GM19372 (cell line): ENCODE data around the gene FBXO42.
A peak's percentile ranks its signal among the peaks of the same experiment; 100 is the strongest.

Experiments used
- ATAC-seq: cut with Tn5 transposase; IDR thresholded peaks from one replicate; pipeline ENCODE4 v1.9.1; 2021; ENCODE audit warnings: mild to moderate bottlenecking, low read depth, moderate library complexity; ENCODE audit not compliant: unreplicated experiment

Gene FBXO42

DNA sequence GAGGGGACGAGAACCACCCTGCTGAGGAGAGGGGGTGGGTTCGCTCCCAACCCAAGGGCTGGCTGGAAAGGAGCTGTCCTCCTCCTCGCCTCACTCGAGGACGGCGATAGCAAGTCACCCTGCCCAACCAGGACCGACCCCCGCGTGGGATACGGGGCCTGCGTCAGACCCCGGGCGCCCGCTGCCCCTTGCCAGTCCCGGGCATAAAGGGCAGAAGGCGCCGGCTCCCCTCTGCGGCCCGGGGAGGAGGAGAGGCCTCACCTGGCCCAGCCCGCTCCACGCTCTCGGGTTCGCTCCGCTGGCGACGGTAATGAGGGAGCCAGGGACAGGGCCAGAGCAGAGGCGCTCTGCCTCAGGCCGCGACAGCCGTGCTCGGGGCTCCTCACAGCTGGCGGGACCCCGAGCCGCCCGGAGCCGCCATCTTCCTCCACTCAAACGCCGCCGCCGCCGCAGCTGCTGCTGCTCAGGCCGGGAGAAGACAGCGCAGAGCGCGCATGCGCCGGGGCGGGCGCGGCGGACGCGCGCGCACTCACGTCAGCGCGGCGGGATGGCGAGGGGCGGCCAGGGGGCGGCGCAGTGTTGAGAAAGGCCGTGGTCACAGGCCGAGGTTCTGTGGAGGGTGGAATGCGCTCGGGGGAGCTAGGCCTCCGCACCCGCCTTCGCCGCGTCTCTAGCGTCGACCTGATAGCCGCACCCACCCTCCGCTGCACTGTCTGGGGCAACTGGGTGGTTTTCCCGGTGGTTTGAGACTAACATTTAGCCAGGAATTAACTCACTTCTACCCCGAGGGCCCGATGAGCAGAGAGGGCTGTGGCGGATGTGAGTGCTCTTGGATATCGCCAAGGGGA, at the start of gene FBXO42:
Gene FBXO42 (minus strand): TSS at position 487 of the 848 bp plus-strand sequence. CDS start 37,062 bp downstream, outside the sequence.
- ATAC-seq = peak; percentile 87

DNA sequence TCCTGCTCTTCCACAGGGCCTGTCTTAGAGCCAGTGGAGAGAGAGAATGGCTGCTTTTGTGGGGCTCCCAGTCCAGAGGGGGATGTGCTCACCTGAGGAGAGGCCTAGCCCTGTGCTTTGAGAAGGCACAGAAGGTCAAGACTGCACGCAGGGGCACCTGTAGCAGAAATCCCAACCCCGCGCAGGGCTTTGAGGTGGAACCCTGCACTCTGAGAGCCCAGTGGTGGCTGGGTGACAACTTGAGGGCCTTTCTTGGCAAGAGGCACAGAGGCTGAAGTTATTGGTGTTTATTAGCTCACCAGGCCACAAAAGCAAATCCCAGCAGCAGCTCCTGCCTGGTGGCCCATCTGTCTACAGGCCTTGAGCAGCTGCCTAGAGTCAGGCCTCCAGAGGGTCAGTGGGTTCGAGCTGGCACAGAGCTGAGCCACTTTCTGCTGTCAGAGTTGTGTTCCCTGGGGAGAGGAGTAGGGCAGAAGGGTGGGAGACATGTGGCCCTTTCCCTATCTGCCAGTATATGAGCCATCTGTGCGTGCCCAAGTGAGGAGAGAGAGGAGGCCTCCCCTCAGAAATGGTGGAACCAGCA, 46.2 kb upstream of the FBXO42 start:
- no peak for ATAC-seq

DNA sequence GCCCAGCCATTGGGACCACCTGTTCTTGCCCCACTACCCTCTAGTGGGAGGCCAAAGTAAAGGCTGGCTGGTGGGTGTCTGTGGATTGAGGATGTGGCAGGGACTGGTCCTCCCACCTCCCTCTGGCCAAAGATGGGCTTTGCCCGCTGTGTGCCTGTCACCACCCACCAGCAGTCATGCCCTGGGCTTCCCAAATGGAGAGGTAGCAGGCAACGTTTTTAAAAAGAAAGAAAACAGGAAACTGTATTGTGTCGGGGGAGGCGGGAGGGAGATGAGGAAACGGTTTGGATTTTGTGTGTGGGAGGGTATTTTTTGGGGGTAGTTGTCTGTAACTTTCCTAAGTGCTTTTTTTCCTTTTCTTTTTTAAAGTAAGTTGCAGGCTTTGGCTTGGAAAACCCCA, 44.8 kb upstream of the FBXO42 start:
- ATAC-seq = no peak

DNA sequence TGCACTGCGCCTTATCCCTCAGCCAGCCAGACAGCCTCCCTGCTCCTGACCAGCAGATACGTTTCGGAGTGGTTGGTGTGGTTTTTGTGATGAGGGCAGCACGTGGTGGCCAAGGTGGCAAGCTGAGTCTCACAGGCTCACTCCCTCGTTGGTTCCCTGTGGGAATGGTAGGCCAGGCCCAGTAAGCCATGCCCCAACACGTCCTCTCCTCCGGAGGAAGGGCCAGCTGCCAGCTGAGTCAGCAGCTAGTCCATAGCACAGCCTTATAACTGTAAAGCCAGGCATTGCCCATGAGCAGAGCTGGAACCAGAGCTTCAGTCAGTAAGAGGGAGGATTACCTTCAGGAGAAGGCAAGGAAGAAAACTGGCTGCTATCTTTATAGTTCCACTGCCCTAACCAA, 44.3 kb upstream of the FBXO42 start:
- no peak for ATAC-seq

DNA sequence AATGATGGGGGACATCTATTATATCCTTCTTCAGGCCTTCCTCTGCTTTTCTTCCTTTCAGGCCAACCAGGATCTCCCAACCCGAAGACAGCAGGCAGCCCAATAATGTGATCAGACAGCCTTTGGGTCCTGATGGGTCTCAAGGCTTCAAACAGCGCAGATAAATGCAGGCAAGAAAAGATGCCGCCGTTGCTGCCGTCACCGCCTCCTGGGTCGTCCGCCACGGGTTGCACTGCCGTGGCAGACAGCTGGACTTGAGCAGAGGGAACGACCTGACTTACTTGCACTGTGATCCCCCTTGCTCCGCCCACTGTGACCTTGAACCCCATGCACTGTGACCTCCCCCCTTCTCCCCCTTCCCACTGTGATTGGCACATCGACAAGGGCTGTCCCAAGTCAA, 42.7 kb upstream of the FBXO42 start:
- ATAC-seq = no peak

DNA sequence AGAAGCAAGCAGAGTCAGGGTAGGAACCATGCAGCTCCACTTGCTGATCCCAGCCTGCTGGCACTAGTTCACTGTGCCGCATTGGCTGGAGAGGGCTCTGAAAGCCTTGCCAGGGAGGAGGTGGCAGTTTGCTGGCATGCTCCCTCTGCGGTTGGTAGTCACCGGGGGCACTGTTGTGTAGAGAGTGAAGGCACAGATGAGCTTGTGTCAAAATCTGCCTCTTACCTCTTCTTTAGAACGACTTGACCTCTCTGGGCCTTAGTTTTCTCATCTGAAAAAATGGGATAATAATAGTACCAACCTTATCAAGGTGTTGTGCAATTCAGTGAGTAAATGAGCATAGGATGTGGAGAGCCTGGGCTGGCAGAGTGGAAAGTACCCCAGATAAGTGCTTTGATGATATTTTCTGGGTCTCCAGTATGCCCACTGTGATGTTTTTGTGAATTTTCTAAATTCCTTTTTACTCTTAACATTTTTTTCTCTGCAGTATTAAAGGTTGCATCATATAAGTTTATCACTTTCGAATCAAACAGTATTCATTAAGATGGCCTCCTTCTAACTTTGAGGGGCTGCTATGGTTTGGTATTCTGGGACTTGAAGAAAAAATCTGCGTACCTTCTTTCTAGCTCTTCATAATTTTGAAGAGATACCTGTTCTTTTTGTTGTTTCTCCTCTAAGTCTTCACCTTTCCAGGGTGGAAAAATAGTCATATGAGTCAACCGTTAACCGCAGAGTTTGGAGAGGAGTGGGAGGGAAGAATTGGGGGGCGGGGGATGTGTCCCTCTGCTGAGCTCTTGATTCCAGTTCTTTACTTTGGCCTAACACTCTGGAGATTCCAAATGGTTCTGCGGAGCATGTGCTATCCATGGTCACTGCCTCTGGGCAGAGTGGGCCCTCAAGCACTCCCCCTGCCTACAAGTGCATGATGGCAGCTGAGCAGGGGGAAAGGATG, 41.6 kb upstream of the FBXO42 start:
- ATAC-seq = no peak

DNA sequence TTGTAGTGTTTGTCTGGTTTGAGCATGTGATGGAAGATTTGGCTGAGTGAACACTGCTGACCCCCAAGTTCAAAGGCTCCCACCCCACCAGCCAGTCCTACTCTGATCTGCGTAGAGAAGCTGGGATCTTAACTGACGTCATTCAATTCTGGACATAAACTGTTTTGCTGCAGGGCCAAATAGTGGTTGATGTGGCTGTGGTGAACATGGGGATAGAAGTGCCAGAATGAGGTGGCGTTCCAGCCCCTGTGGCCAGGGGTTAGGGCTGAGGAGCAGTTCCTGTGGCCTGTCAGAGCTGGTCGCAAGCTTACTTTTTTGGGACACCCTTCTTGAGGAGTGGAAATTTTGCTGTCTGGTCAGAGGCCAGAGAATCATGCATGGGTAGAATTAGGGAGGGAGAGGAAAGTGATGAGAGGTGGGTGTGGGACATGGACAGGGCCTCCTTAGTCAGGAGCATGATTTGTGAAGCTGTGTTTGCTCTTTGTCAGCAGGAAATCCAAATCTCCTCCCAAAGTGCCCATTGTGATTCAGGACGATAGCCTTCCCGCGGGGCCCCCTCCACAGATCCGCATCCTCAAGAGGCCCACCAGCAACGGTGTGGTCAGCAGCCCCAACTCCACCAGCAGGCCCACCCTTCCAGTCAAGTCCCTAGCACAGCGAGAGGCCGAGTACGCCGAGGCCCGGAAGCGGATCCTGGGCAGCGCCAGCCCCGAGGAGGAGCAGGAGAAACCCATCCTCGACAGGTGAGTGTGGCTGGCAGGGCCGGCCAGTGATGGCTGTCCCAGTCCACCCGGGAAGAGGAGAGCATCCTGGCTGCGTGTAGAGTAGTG, 40.7 kb upstream of the FBXO42 start:
- no peak for ATAC-seq

DNA sequence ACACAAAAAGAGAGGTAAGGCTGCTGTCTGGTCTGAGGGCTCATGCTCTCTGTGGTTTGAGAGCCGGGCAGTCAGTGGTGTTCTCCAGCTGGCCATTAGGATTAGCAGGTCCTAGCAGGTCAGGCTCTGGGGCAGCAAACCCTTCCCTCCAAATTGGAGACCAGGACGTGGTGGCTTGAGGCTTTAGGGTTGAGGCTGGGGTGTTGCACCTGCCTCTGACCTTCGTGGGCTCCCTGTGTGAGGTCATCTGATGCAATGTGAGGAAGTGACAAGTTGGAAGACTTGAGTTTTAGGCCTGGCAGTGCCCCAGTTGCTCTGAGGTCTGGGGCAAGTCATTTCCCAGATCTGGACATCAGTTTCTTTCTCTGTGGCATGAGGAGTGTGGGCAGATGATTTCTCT, 39.1 kb upstream of the FBXO42 start:
- ATAC-seq = no peak

DNA sequence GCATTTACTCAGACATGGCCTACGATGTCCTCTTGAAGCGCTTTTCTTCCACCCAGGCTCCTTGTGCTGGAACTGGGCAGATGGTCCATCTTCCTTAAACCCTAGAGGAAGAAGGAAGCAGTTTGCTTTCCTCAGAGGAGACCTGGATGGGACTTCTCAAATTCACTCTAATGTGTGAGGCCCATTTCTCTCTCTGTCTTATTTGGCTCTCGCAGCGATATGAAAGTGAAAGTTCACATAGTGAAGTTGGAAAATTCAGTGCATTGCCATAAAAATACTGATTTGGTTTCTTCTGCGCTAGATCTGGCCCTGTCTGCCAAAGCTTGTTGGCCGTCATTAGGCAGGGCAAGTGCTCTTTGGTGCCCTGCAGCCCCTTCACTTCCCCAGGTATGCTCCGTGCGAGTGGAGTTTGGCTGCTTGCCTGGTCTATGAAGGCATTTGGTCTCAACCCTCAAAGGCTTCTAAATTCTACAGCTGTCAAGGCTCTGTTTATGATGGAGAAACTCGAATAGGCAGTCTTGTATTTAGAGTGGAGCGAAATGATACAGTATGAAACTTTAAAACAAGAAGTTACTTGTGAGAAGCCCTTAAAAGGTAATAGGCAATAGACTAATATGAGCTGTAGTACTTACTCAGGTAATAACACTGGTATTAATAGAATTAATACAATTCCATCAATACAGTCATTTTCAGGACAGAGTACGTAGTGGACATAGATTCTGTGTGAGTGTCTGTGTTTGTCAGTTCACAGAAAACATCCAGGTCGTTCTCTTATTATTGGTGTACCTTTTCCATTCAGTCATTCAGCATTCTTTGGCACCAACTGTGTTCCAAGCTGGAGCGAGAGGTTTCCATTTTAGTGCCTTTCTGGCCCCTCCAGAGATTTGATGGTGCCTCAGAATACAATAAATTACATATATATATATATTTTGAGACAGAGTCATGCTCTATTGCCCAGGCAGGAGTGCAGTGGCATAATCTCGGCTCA, 35.2 kb upstream of the FBXO42 start:
- ATAC-seq = no peak

DNA sequence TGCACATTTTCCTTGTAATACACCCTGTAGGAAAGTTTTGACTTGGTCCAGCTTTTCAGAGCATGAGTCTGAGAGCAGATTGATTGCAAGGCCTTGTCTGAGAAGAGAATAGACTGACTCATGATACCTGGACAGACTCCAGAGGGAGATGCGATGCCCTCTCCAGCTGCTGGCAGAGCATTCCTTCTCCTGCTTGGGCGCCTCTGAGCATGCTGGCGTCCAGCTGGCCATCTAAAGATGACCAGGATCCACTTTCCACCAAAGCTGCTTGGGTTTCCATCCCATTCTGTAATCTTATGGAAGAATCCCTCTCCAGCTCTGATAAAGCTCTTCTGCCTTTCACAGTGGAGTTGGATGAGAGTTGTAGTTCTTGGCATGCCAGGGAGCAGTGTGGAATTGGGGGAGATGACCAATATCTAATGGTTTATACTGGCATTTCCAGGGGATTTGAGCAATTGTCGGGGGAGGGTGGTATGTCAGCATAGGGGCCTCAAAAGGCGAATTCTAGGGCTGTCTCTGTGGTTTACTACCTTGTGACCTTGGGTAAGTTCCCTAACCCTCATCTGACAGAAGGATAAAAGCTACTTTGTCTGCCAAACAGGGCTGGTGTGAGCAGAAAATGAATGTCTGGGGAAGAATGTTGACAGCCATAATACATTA, 34.3 kb upstream of the FBXO42 start:
- ATAC-seq = no peak

DNA sequence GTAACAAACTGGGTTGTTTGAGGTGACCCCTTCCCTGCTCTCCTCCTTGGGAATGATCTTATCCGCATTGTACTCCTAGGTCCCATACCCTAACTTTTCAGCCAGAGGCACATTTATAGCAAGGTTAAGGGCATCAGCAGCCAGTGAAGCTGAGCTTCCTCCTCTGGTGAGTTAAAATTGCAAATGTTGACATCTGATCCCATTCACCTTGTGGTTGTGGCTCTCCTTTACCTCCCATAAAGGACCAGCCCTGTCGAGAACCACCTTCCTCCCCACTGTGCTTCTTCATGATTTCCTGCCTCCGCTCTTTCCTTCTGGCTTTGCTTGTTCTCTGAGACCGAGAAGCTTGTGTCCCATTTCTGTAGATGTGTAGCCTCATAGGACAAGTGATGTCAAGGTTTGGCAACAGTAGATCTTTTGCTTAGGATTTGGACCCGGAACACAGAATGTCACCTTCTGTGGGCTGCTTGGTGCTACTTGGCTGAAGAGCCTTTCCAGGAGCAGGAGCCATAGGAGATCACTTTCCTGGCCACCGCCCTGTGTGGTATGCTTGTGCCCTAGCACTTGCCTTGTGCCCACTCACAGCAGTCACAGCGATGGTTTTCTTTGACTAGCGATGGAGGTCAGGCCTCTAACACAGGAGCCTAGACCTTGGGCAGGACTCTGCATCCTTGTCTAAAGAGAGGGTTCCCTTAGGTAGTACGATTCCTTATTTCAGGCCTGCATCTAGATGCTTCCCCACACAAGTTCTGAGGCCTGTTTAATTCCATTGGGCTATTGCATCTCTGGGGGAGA, 33.6 kb upstream of the FBXO42 start:
- no peak for ATAC-seq

DNA sequence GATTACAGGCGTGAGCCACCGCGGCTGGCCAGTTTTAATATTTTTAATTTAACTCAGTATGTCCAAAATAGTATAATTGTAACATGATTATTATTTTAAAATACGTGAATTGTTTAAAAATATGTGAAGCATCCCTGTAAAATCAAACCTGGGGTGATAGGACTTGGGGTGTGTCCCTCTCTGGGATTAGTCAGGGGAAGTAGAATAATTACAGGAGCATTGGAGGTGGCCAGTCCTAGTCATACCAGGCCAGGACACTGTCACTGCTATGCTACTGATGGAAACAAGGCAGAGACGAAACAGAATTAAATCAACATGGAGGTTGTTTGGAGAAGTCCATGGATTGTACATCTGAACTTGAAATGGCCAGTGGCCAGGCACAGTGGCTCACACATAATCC, 31.6 kb upstream of the FBXO42 start:
- ATAC-seq = no peak

DNA sequence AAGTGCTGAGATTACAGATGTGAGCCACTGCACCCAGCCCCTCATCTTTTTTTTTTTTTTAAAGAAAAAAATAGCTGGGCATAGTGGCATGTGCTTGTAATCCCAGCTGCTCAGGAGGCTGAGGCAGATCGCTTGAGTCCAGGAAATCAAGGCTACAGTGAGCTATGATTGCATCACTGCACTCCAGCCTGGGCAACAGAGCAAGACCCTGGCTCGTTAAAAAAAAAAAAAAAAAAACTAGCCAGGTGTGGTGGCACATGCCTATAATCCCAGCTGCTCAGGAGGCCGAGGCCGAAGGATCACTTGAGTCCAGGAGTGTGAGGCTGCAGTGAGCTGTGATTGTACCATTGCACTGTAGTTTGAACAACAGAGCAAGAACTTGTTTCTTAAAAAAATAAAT, 28.6 kb upstream of the FBXO42 start:
- no peak for ATAC-seq

DNA sequence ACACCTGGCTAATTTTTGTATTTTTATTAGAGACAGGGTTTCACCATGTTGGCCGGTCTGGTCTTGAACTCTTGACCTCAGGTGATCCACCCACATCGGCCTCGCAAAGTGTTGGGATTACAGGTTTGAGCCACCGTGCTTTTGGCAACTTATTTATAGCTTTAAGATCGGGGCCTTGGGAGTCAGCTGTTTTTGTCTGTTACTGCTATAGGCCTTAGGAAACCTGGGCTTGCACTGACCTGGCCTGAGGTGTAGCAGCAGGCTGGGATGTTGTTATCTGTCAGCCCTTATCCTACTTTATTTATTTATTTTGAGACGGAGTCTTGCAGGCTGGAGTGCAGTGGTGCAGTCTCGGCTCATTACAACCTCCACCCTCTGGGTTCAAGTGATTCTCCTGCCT, 26.2 kb upstream of the FBXO42 start:
- ATAC-seq = no peak

DNA sequence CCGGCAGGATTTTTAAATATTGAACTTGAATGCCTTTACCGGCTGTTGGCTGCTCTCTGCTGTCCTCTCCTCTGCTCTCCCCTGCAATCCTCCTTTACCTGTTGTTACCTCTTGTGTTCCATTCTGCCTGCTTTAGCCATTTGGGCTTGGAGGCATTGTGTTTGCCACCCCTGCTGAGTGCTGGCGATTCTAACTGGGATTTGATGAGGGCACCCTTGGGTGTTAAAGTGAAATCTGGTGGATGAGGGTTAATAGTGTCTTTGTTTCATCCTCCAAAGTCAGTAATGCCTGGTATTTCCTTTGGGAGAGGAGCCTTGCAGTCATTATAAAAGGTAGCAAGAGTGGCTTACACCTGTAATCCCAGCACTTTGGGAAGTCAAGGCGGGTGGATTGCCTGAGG, 24.7 kb upstream of the FBXO42 start:
- no peak for ATAC-seq

DNA sequence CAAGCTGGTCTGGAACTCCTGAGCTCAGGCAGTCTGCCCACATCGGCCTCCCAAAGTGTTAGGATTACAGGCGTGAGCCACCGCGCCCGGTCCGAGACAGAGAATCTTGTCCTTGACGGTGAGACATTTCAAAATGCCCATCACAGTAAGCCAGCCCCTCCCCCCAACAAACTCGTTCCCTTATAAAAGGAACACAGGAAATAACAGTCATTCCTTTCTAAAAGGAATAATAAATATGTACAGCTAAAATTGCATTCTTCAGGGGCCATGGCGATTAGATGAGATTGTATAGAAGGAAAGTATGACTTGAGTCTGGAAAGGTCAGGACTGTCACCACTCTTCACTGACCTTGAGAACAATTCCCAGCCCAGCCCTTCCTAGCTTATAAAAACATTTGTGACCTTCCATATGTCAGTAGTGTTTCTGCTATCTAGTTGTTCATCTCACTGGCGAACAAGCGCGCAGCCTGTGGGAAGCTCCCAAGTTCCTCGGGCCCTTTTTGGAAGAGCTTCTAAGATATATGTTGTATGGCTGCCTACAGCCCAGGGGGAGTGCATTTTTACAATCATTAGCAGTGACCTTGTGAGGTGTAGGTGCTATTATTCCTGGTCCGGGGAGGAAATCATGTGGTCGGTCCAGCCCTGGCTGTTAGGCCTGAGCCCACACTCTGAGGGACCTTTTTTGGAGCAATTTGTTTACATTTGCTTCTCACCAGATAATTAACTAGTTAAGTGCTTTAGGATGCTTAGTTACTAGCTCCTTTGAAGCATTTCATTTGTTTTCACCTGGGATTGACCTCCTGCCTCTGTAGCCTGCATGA, 23.5 kb upstream of the FBXO42 start:
- no peak for ATAC-seq

DNA sequence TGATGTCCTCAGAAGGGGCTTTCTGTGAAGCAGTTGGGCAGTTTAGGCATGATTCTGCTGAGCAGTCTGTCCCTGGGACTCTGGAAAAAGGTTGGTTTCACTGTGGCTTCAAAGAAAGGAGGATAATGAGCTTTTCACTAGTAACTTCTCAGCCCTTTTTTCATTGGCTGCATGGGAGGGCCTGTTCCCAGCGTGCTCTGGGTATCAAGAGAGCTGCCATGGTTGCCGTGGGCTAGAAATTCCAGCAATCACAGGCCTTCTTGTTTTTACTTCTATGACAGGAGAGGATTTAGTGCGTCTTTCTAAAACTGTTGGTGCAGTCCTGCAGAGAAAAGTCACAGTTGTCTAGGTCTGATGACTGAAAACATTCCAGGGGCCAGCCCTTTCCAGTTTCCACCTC, 22.0 kb upstream of the FBXO42 start:
- ATAC-seq = no peak
